IMR-90 (cell line): ENCODE results near the gene PNPLA1. TPM values are rescaled to one million over a fixed set of nuclear protein-coding genes. Genes with fewer than 3 reads are reported as not detected.

Source experiments
- ATAC-seq: fragments of 200-7000 bp; cut with Tn5 transposase; 2 replicates; pipeline ENCODE4 v1.9.1; 2020; ENCODE audit warnings: low read depth, mild to moderate bottlenecking, moderate library complexity
- BruUV-seq: library from RNA; stranded (reverse); fragments of 400-500 nt; replicated peaks from 2 replicates; lab custom pipeline; 2021; lab: Mats Ljungman, UMichigan
- CTCF ChIA-PET: fragments of 300-600 bp; formaldehyde crosslinking; extraction: SDS; loops from one replicate; lab custom pipeline; 2021; ENCODE audit warnings: antibody characterized with exemption; lab: Yijun Ruan, JAX
- POLR2A ChIA-PET: fragments of 300-600 bp; sonication (Branson Sonifier 250); formaldehyde crosslinking; loops from one replicate; lab custom pipeline; 2022; ENCODE audit warnings: antibody characterized with exemption; ENCODE audit not compliant: unreplicated experiment; lab: Charles Lee
- DNase-seq: peaks from one replicate; pipeline ENCODE4 v3.0.0; 2013
- H2AFZ ChIP-seq: replicated peaks from 2 replicates; pipeline ENCODE3; 2013; ENCODE audit warnings: low read length, mild to moderate bottlenecking; ENCODE audit not compliant: poor library complexity
- H2AK5ac ChIP-seq: 2 replicates; pipeline ENCODE4 v1.6.1; 2013; ENCODE audit warnings: low read depth, low read length, inconsistent platforms
- H2AK9ac ChIP-seq: replicated peaks from 2 replicates; pipeline ENCODE3; 2013; ENCODE audit warnings: mild to moderate bottlenecking, low read depth, low read length, moderate library complexity; ENCODE audit not compliant: poor library complexity
- H2BK120ac ChIP-seq: 2 replicates; pipeline ENCODE4 v1.6.1; 2013; ENCODE audit warnings: low read depth, low read length, inconsistent platforms
- H2BK15ac ChIP-seq: 3 replicates; pipeline ENCODE4 v1.6.1; 2013; ENCODE audit warnings: low read depth, low read length, inconsistent platforms
- H2BK20ac ChIP-seq: 2 replicates; pipeline ENCODE4 v1.6.1; 2013; ENCODE audit warnings: low read depth, mild to moderate bottlenecking, inconsistent platforms, low read length, moderate library complexity
- H2BK5ac ChIP-seq: 2 replicates; pipeline ENCODE4 v1.6.1; 2013; ENCODE audit warnings: mild to moderate bottlenecking, low read depth, low read length, inconsistent platforms; ENCODE audit not compliant: poor library complexity, severe bottlenecking
- H3K14ac ChIP-seq: replicated peaks from 2 replicates; pipeline ENCODE4 v1.6.1; 2013; ENCODE audit warnings: low read depth, low read length, inconsistent platforms
- H3K18ac ChIP-seq: 2 replicates; pipeline ENCODE4 v1.6.1; 2013; ENCODE audit warnings: low read depth, low read length, control low read depth
- H3K23ac ChIP-seq: 2 replicates; pipeline ENCODE4 v1.6.1; 2013; ENCODE audit warnings: low read depth, low read length, inconsistent platforms
- H3K27ac ChIP-seq: 2 replicates; pipeline ENCODE4 v1.5.1; 2013; ENCODE audit warnings: mild to moderate bottlenecking, control low read depth, low read length; ENCODE audit not compliant: insufficient read depth
- H3K27me3 ChIP-seq: 2 replicates; pipeline ENCODE4 v1.6.1; 2013; ENCODE audit warnings: low read length; ENCODE audit not compliant: control insufficient read depth, insufficient read depth
- H3K36me3 ChIP-seq: 2 replicates; pipeline ENCODE4 v1.6.1; 2013; ENCODE audit warnings: low read length, mixed read lengths; ENCODE audit not compliant: control insufficient read depth, insufficient read depth
- H3K4ac ChIP-seq: 2 replicates; pipeline ENCODE4 v1.6.1; 2013; ENCODE audit warnings: low read depth, low read length, inconsistent platforms
- H3K4me1 ChIP-seq: 2 replicates; pipeline ENCODE4 v1.6.1; 2013; ENCODE audit warnings: low read length, mixed read lengths; ENCODE audit not compliant: control insufficient read depth, insufficient read depth
- H3K4me2 ChIP-seq: 2 replicates; pipeline ENCODE4 v1.6.1; 2013; ENCODE audit warnings: low read depth, mild to moderate bottlenecking, control low read depth, low read length, moderate library complexity
- H3K4me3 ChIP-seq: 2 replicates; pipeline ENCODE4 v1.5.1; 2013; ENCODE audit warnings: low read depth, mild to moderate bottlenecking, control low read depth, low read length, moderate library complexity; ENCODE audit not compliant: insufficient read depth
- H3K56ac ChIP-seq: 2 replicates; pipeline ENCODE4 v1.6.1; 2013; ENCODE audit warnings: low read length, inconsistent platforms; ENCODE audit not compliant: insufficient read depth; ENCODE audit errors: extremely low read depth
- H3K79me1 ChIP-seq, 2 experiments: 2 replicates each; pipeline ENCODE4 v1.6.1; 2013; ENCODE audit warnings: low read length in 2 of 2, inconsistent platforms in 1 of 2, low read depth in 1 of 2
- H3K9ac ChIP-seq: 2 replicates; pipeline ENCODE4 v1.6.1; 2013; ENCODE audit warnings: low read depth, low read length, control low read depth
- H3K9me1 ChIP-seq: 2 replicates; pipeline ENCODE4 v1.6.1; 2013; ENCODE audit warnings: low read length, inconsistent platforms; ENCODE audit not compliant: insufficient read depth
- H3K9me3 ChIP-seq: 2 replicates; pipeline ENCODE4 v1.6.1; 2013; ENCODE audit warnings: low read length; ENCODE audit not compliant: control insufficient read depth, insufficient read depth
- H4K20me1 ChIP-seq: 2 replicates; pipeline ENCODE4 v1.6.1; 2013; ENCODE audit warnings: low read length, inconsistent platforms; ENCODE audit not compliant: insufficient read depth
- H4K5ac ChIP-seq: 2 replicates; pipeline ENCODE4 v1.6.1; 2013; ENCODE audit warnings: mild to moderate bottlenecking, low read depth, low read length, control low read depth
- H4K8ac ChIP-seq, 2 experiments: 2 replicates each; pipeline ENCODE4 v1.6.1; 2013; ENCODE audit warnings: low read depth in 2 of 2, low read length in 2 of 2, control low read depth in 1 of 2, inconsistent platforms in 1 of 2
- H4K91ac ChIP-seq: 2 replicates; pipeline ENCODE4 v1.6.1; 2013; ENCODE audit warnings: low read depth, low read length, inconsistent platforms; ENCODE audit not compliant: insufficient read depth
- CHD1 ChIP-seq: IDR thresholded peaks from 2 replicates; pipeline ENCODE4 v1.6.1; 2012; ENCODE audit warnings: low read depth, low read length, improper control_type of control experiment
- CTCF ChIP-seq: conservative IDR thresholded peaks from 2 replicates; pipeline ENCODE4 v1.5.1; 2012; ENCODE audit warnings: mild to moderate bottlenecking, low read depth, low read length, improper control_type of control experiment
- FOS ChIP-seq: fragments of 150-350 bp; IDR thresholded peaks from 2 replicates; pipeline ENCODE4 v1.6.1; 2016; ENCODE audit warnings: low read depth, low read length
- MAFK ChIP-seq: IDR thresholded peaks from 2 replicates; pipeline ENCODE4 v1.6.1; 2012; ENCODE audit warnings: low read depth, low read length, improper control_type of control experiment
- MAZ ChIP-seq: IDR thresholded peaks from 2 replicates; pipeline ENCODE4 v1.6.1; 2012; ENCODE audit warnings: low read depth, mild to moderate bottlenecking, low read length, improper control_type of control experiment, moderate library complexity, borderline replicate concordance
- NFE2L2 ChIP-seq: fragments of 150-350 bp; IDR thresholded peaks from 2 replicates; pipeline ENCODE4 v1.6.1; 2016; ENCODE audit warnings: low read depth, mild to moderate bottlenecking, low read length
- POLR2A ChIP-seq: IDR thresholded peaks from 2 replicates; pipeline ENCODE4 v1.6.1; 2012; ENCODE audit warnings: mild to moderate bottlenecking, low read depth, low read length
- RAD21 ChIP-seq: IDR thresholded peaks from 2 replicates; pipeline ENCODE4 v1.6.1; 2012; ENCODE audit warnings: low read length, improper control_type of control experiment
- RCOR1 ChIP-seq: IDR thresholded peaks from 2 replicates; pipeline ENCODE4 v1.6.1; 2012; ENCODE audit warnings: mild to moderate bottlenecking, low read length, improper control_type of control experiment; ENCODE audit not compliant: insufficient replicate concordance
- RFX5 ChIP-seq: IDR thresholded peaks from 2 replicates; pipeline ENCODE4 v1.8.0; 2012; ENCODE audit warnings: low read depth, mild to moderate bottlenecking, low read length, moderate library complexity
- SMC3 ChIP-seq: fragments of 150-350 bp; IDR thresholded peaks from 2 replicates; pipeline ENCODE4 v1.6.1; 2016; ENCODE audit warnings: low read depth, mild to moderate bottlenecking, antibody characterized with exemption, low read length, moderate library complexity
- WGBS, 2 experiments: methylation state at CpG; one replicate each; pipeline versions ENCODE4 v1.1.5 to v1.1.7; 2013; ENCODE audit warnings: missing lambda C conversion rate in 2 of 2; ENCODE audit not compliant: insufficient read length in 1 of 2; ENCODE audit errors: extremely low coverage in 2 of 2; 5-methylcytosine and 5-hydroxymethylcytosine counted together
- dilution Hi-C: fragments of 300-500 bp; cut with HindIII; formaldehyde crosslinking; loops from one replicate; pipeline ENCODE4 v1.14.3; 2018; ENCODE audit warnings: low sequenced_read_pairs; ENCODE audit not compliant: unreplicated experiment
- in situ Hi-C: fragments of 300-500 bp; cut with MboI; formaldehyde crosslinking; loops from 3 replicates; pipeline ENCODE4 v1.14.3; 2019; ENCODE audit warnings: low sequenced_read_pairs, inconsistent platforms, mixed read lengths
- intact Hi-C: fragments of 100-400 bp; cut with micrococcal nuclease; formaldehyde crosslinking; loops from 2 replicates; pipeline ENCODE4 v1.10.0; 2022
- polyA plus RNA-seq, 3 experiments: library from polyadenylated mRNA; depleted of rRNA; stranded (reverse); fragments of >200 nt; gene quantifications; 2 replicates each; pipeline ENCODE4 v1.2.3, GENCODE V29; 2012; ENCODE audit warnings: low replicate concordance in 1 of 3
- total RNA-seq: library from RNA; depleted of rRNA; stranded (reverse); fragments of >200 nt; gene quantifications from 2 replicates; pipeline ENCODE4 v1.2.3, GENCODE V29; 2012
- TF ChIP-seq, protein P1 (sequence below): fragments of 150-350 bp; IDR thresholded peaks from 2 replicates; pipeline ENCODE4 v1.6.1; 2016; ENCODE audit warnings: low read depth, mild to moderate bottlenecking, low read length, moderate library complexity, borderline replicate concordance
- TF ChIP-seq, protein P2 (sequence below): fragments of 150-350 bp; IDR thresholded peaks from 2 replicates; pipeline ENCODE4 v1.6.1; 2017; ENCODE audit warnings: mild to moderate bottlenecking, antibody characterized with exemption, low read length, low read depth

Gene PNPLA1
- total and polyA plus RNA-seq, 2 of the 4 experiments (the other 2 are of a cell fraction): not detected

- no peaks in the 10 kb centered on the region for H3K27me3 ChIP-seq
- no peak overlapping the region for H2BK5ac ChIP-seq
- intact Hi-C loops: no loop called here
- no peak overlapping the region for H3K18ac ChIP-seq
- no peak overlapping the region for H4K8ac ChIP-seq
- ATAC-seq (no peak), DNase-seq (no peak)
- 100% methylated on average over 1 of the region's 4 CpGs; no CpG with 5 or more reads in 1 of the 2 experiments for WGBS, 2 experiments
- no peak overlapping the region for H3K14ac ChIP-seq
- H3K56ac ChIP-seq: no peak overlapping the region
- no peak overlapping the region for H3K27ac ChIP-seq
- no peak overlapping the region for H3K9ac ChIP-seq
- H4K20me1 ChIP-seq: peaks cover 11% of the 10 kb centered on the region; the same call in 1 of the 2 replicates
- H2AFZ ChIP-seq: no peak overlapping the region
- in situ Hi-C loops: no loop called here
- BruUV-seq: no TSS peak
- H2BK15ac ChIP-seq: no peak overlapping the region
- H3K4me2 ChIP-seq: no peak overlapping the region
- peaks cover 61% of the 10 kb centered on the region for H3K36me3 ChIP-seq
- no peak overlapping the region for H2BK20ac ChIP-seq
- no peak overlapping the region for H3K4ac ChIP-seq
- TF ChIP-seq CTCF (no peak), RCOR1 (no peak), POLR2A (no peak), MAFK (no peak), SMC3 (no peak), NFE2L2 (no peak), FOS (no peak), CHD1 (no peak), MAZ (no peak), RAD21 (no peak), RFX5 (no peak)
- TF ChIP-seq, protein P1, sequence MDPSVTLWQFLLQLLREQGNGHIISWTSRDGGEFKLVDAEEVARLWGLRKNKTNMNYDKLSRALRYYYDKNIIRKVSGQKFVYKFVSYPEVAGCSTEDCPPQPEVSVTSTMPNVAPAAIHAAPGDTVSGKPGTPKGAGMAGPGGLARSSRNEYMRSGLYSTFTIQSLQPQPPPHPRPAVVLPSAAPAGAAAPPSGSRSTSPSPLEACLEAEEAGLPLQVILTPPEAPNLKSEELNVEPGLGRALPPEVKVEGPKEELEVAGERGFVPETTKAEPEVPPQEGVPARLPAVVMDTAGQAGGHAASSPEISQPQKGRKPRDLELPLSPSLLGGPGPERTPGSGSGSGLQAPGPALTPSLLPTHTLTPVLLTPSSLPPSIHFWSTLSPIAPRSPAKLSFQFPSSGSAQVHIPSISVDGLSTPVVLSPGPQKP: no peak
- TF ChIP-seq, protein P2, sequence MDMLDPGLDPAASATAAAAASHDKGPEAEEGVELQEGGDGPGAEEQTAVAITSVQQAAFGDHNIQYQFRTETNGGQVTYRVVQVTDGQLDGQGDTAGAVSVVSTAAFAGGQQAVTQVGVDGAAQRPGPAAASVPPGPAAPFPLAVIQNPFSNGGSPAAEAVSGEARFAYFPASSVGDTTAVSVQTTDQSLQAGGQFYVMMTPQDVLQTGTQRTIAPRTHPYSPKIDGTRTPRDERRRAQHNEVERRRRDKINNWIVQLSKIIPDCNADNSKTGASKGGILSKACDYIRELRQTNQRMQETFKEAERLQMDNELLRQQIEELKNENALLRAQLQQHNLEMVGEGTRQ: no peak
- no peaks in the 10 kb centered on the region for H3K9me3 ChIP-seq
- no peak overlapping the region for H4K5ac ChIP-seq
- H4K91ac ChIP-seq: no peak overlapping the region
- no peak overlapping the region for H2AK5ac ChIP-seq
- peaks cover 12% of the 10 kb centered on the region for H3K4me1 ChIP-seq
- no peak overlapping the region for H2AK9ac ChIP-seq
- peaks cover 6% of the 10 kb centered on the region for H3K9me1 ChIP-seq
- ChIA-PET POLR2A (no interaction called here), CTCF (no interaction called here)
- H2BK120ac ChIP-seq: no peak overlapping the region
- no peak overlapping the region for H3K4me3 ChIP-seq
- dilution Hi-C loops: no loop called here
- H3K79me1 ChIP-seq: peaks cover 5 to 30% of the 10 kb centered on the region in 2 experiments
- no peak overlapping the region for H3K23ac ChIP-seq
These were observed 43.3 kb upstream of the PNPLA1 start for GRCh38 chr6:36226438-36227047.
